Thoracic aorta endothelial cell (primary cell): ENCODE measurements around the gene PLPPR4. TPM values are rescaled to one million over a fixed set of nuclear protein-coding genes. Genes with fewer than 3 reads are reported as not detected.

Source experiments
- total RNA-seq: library from RNA; depleted of rRNA; stranded (reverse); fragments of >200 nt; gene quantifications from 2 replicates; pipeline ENCODE4 v1.2.3, GENCODE V29; 2012

Gene PLPPR4, protein sequence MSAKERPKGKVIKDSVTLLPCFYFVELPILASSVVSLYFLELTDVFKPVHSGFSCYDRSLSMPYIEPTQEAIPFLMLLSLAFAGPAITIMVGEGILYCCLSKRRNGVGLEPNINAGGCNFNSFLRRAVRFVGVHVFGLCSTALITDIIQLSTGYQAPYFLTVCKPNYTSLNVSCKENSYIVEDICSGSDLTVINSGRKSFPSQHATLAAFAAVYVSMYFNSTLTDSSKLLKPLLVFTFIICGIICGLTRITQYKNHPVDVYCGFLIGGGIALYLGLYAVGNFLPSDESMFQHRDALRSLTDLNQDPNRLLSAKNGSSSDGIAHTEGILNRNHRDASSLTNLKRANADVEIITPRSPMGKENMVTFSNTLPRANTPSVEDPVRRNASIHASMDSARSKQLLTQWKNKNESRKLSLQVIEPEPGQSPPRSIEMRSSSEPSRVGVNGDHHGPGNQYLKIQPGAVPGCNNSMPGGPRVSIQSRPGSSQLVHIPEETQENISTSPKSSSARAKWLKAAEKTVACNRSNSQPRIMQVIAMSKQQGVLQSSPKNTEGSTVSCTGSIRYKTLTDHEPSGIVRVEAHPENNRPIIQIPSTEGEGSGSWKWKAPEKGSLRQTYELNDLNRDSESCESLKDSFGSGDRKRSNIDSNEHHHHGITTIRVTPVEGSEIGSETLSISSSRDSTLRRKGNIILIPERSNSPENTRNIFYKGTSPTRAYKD
- total RNA-seq, result under 0.01 TPM in 1 of 2 replicates, not detected in the other

DNA sequence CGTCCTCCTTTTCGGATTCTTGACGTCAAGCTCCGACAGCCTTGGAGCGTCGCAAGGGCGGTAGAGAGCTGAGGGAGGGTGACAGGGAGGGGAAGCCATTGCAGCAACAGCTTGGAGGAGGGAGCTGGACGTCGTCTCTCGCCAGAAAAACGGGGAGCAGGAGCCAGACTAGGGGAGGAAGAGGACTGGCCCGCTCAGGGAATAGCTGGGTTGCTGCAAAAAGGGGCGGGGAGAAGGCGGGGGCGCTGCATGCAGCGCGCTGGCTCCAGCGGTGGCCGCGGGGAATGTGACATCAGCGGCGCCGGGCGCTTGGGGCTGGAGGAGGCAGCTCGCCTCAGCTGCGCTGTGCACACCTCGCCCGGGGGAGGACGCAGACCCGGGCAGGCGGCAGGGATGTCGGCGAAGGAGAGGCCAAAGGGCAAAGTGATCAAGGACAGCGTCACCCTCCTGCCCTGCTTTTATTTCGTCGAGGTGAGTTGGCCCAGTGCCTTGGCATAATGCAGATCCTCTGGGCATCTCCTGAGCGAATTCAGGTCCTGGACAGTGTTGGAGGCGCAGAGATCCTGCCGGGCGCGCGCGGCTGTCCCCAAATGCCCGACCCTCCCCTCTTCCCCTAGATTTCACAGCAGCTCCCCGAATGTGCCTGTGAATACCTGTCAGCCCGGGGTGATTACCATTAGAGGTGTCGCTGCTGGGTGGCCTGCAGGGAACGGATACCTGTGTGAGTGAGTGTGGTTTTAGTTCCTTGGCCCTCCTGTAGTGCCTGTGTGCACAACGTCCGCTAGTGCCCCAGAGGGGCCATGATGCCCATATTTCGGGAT lies at the start of gene PLPPR4:
Gene PLPPR4 (plus strand): TSS at position 292 of the 821 bp plus-strand sequence. CDS start 102 bp downstream, at position 394.

